CD14-positive monocyte (primary cell): Measurements from ENCODE around the gene RAB26. TPM values are rescaled to one million over a fixed set of nuclear protein-coding genes. Genes with fewer than 3 reads are reported as not detected.

Source experiments
- DNase-seq, 3 donors: peaks; one replicate each; pipeline ENCODE4 v3.0.0-alpha.2; 2011 to 2022
- H2AFZ ChIP-seq: 2 replicates; pipeline ENCODE4 v1.6.0; 2012; ENCODE audit warnings: mild to moderate bottlenecking, low read depth, low read length, inconsistent platforms; ENCODE audit not compliant: insufficient read depth, poor library complexity, severe bottlenecking
- H3K27ac ChIP-seq, 2 donors: 1 replicate in 1 of 2; 2 replicates in 1 of 2; pipeline ENCODE4 v1.5.1; 2012 to 2013; ENCODE audit warnings: low read length in 2 of 2, control low read depth in 1 of 2, inconsistent platforms in 1 of 2, low read depth in 1 of 2, mild to moderate bottlenecking in 1 of 2
- H3K27me3 ChIP-seq, 2 donors: one replicate each; pipeline versions ENCODE4 v1.6.0 to v1.6.1; 2011 to 2013; ENCODE audit warnings: low read length in 2 of 2; ENCODE audit not compliant: control insufficient read depth in 2 of 2, insufficient read depth in 2 of 2
- H3K36me3 ChIP-seq, 2 donors: replicated peaks in 1 of 2; 1 replicate in 1 of 2; 2 replicates in 1 of 2; pipeline versions ENCODE4 v1.5.1 to v1.6.1; 2012 to 2013; ENCODE audit warnings: low read length in 2 of 2, control low read depth in 1 of 2, inconsistent platforms in 1 of 2, mild to moderate bottlenecking in 1 of 2; ENCODE audit not compliant: insufficient read depth in 2 of 2, control insufficient read depth in 1 of 2
- H3K4me1 ChIP-seq, 2 donors: 1 replicate in 1 of 2; 2 replicates in 1 of 2; pipeline versions ENCODE4 v1.5.1 to v1.6.1; 2012 to 2013; ENCODE audit warnings: low read length in 2 of 2, control low read depth in 1 of 2, inconsistent platforms in 1 of 2, mild to moderate bottlenecking in 1 of 2, moderate library complexity in 1 of 2; ENCODE audit not compliant: insufficient read depth in 2 of 2, control insufficient read depth in 1 of 2
- H3K4me2 ChIP-seq: replicated peaks from 2 replicates; pipeline ENCODE3; 2012; ENCODE audit warnings: low read length, moderate library complexity, mild to moderate bottlenecking; ENCODE audit not compliant: poor library complexity, severe bottlenecking; ENCODE audit errors: extremely low read depth
- H3K4me3 ChIP-seq, 3 experiments: fragments of 200-600 bp in 1 of 3; sonication (generic) in 1 of 3; replicated peaks in 1 of 3; 1 replicate in 2 of 3; 2 replicates in 1 of 3; pipeline ENCODE4 v1.5.1; 2011 to 2013; ENCODE audit warnings: low read length in 3 of 3, mild to moderate bottlenecking in 3 of 3, control low read depth in 2 of 3, low read depth in 2 of 3, inconsistent platforms in 1 of 3, moderate library complexity in 1 of 3
- H3K79me2 ChIP-seq: 2 replicates; pipeline ENCODE4 v1.6.0; 2012; ENCODE audit warnings: mild to moderate bottlenecking, control low read depth, inconsistent platforms, low read length, moderate library complexity; ENCODE audit not compliant: insufficient read depth
- H3K9ac ChIP-seq: 2 replicates; pipeline ENCODE4 v1.6.0; 2017; ENCODE audit warnings: low read length, mild to moderate bottlenecking; ENCODE audit not compliant: insufficient read depth, poor library complexity, severe bottlenecking
- H3K9me3 ChIP-seq, 2 donors: replicated peaks in 1 of 2; 1 replicate in 1 of 2; 2 replicates in 1 of 2; pipeline versions ENCODE4 v1.5.1 to v1.6.1; 2012 to 2013; ENCODE audit warnings: low read length in 2 of 2, control low read depth in 1 of 2; ENCODE audit not compliant: control insufficient read depth in 1 of 2, insufficient read depth in 1 of 2
- H4K20me1 ChIP-seq: 2 replicates; pipeline ENCODE4 v1.6.0; 2012; ENCODE audit warnings: mild to moderate bottlenecking, low read length, control low read depth, moderate library complexity; ENCODE audit not compliant: insufficient read depth
- H3K27ac Mint-ChIP-seq, 7 donors: one replicate each; pipeline ENCODE4 v1.8.0; 2020; ENCODE audit warnings: mild to moderate bottlenecking in 7 of 7, mixed read lengths in 7 of 7, moderate library complexity in 6 of 7, inconsistent platforms in 2 of 7
- H3K27me3 Mint-ChIP-seq, 3 donors: one replicate each; pipeline ENCODE4 v1.8.0; 2021 to 2022; ENCODE audit warnings: low read depth in 3 of 3, mild to moderate bottlenecking in 3 of 3, mixed read lengths in 3 of 3, moderate library complexity in 3 of 3, inconsistent platforms in 1 of 3
- H3K36me3 Mint-ChIP-seq, 2 donors: one replicate each; pipeline ENCODE4 v1.8.0; 2020; ENCODE audit warnings: mixed read lengths in 2 of 2, inconsistent platforms in 1 of 2, mild to moderate bottlenecking in 1 of 2
- H3K4me1 Mint-ChIP-seq: one replicate; pipeline ENCODE4 v1.8.0; 2020; ENCODE audit warnings: mild to moderate bottlenecking, mixed read lengths
- H3K4me3 Mint-ChIP-seq, 2 donors: one replicate each; pipeline ENCODE4 v1.8.0; 2020; ENCODE audit warnings: mild to moderate bottlenecking in 2 of 2, mixed read lengths in 2 of 2, moderate library complexity in 1 of 2
- H3K9me3 Mint-ChIP-seq, 7 donors: one replicate each; pipeline ENCODE4 v1.8.0; 2020 to 2022; ENCODE audit warnings: mixed read lengths in 7 of 7, mild to moderate bottlenecking in 6 of 7, moderate library complexity in 6 of 7, inconsistent platforms in 2 of 7
- CTCF ChIP-seq: fragments of 200-600 bp; IDR thresholded peaks from one replicate; pipeline ENCODE4 v1.8.0; 2022; ENCODE audit warnings: antibody characterized with exemption, mild to moderate bottlenecking
- WGBS: methylation state at CpG from one replicate; pipeline ENCODE4 v1.1.5; 2013; ENCODE audit warnings: missing lambda C conversion rate; ENCODE audit not compliant: insufficient coverage; 5-methylcytosine and 5-hydroxymethylcytosine counted together
- intact Hi-C, 2 donors: fragments of 100-400 bp; cut with micrococcal nuclease; formaldehyde crosslinking; loops; one replicate each; pipeline versions ENCODE4 v1.15.0 to v1.15.1; 2023
- polyA plus RNA-seq, 3 donors: library from polyadenylated mRNA; depleted of rRNA in 1 of 3; unstranded in 2 of 3; stranded (reverse) in 1 of 3; fragments of 300-500 nt in 2 of 3; fragments of >200 nt in 1 of 3; fragmentation: Illumina TruSeq in 2 of 3; gene quantifications; 1 replicate in 2 of 3; 2 replicates in 1 of 3; pipeline ENCODE4 v1.2.3, GENCODE V29; 2012 to 2021

The RAB26 gene
- polyA plus RNA-seq, 3 donors: not detected

DNA sequence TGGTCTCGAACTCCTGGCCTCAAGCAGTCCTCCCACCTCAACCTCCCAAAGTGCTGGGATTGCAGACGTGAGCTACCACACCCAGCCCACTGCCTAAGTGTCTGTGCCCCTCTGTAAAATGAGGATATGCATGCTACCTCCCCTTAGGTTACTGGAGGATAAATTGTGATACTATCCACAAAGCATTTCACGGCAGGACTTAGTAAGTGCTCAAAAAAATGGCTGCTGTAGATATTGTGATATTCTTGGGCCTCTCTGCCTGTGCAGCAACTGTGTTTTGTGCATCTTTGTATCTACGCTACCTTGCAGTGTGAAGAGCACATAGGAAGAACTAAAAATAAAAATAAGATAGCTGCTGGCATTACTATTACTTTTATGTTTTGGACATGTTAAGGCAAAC lies 49.9 kb downstream of the RAB26 start:
- Histone ChIP-seq H3K36me3 (no peaks in the 10 kb centered on the region), H3K27ac (no peak overlapping the region), H3K4me3 (no peak overlapping the region), H3K27me3 (peaks cover 35 to 56% of the 10 kb centered on the region in 2 donors), H3K9me3 (peaks cover 0 to 7% of the 10 kb centered on the region in 2 donors), H2AFZ (no peak overlapping the region), H3K4me1 (peaks cover 3 to 7% of the 10 kb centered on the region in 2 donors), H3K79me2 (no peaks in the 10 kb centered on the region), H4K20me1 (no peaks in the 10 kb centered on the region), H3K9ac (no peak overlapping the region), H3K4me2 (no peak overlapping the region)
- peaks cover 4% of the 10 kb centered on the region for H3K4me1 Mint-ChIP-seq
- peaks cover 0 to 18% (median 6%) of the 10 kb centered on the region in 7 donors for H3K9me3 Mint-ChIP-seq
- no CpG with 5 or more reads among the region's 4 CpGs for WGBS
- peak overlapping the region in 1 of 2 donors; percentile 76 for H3K4me3 Mint-ChIP-seq
- H3K36me3 Mint-ChIP-seq: no peaks in the 10 kb centered on the region
- TF ChIP-seq CTCF: no peak
- intact Hi-C loops: loop anchor here in 1 of 2 donors (5.0 kb wide), 1 partner anchor 54 kb away; the partner anchor contains the start of gene ECI1
- H3K27ac Mint-ChIP-seq: no peak overlapping the region
- DNase-seq: no peak
- H3K27me3 Mint-ChIP-seq: peaks cover 52 to 77% (median 55%) of the 10 kb centered on the region in 3 donors

DNA sequence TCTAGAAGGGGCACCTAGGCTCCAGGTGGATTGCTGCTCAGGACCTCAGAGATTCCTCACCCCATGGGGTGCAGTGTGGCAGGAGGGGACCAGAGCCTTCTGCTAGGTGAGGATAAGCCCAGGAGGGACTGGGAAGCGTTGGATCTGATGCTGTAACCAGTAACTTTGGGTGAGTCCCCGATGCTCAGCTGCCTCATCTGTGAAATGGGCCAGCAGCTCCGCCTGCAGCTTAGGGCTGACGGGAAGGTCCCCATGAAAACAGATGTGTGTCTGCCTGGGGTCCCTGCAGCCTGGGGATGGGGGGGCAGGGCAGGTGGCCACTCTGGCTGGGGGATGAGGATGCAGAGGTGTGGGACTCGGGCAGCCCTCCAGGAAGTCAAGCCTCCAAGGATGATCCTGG lies 50.7 kb downstream of the RAB26 start:
- Mint-ChIP-seq H3K27ac (peak overlapping the region in 1 of 7 donors; percentile 46), H3K36me3 (no peaks in the 10 kb centered on the region), H3K27me3 (peaks cover 45 to 69% (median 47%) of the 10 kb centered on the region in 3 donors), H3K9me3 (peaks cover 0 to 18% (median 6%) of the 10 kb centered on the region in 7 donors), H3K4me3 (peak overlapping the region in 1 of 2 donors; percentile 62), H3K4me1 (peaks cover 5% of the 10 kb centered on the region)
- no peak overlapping the region for H3K4me3 ChIP-seq
- intact Hi-C loops: loop anchor here in 1 of 2 donors (5.0 kb wide), 1 partner anchor 53 kb away; the partner anchor contains the start of gene ECI1
- H2AFZ ChIP-seq: no peak overlapping the region
- no peaks in the 10 kb centered on the region for H3K36me3 ChIP-seq
- H3K27me3 ChIP-seq: peaks cover 35 to 48% of the 10 kb centered on the region in 2 donors
- no peaks in the 10 kb centered on the region for H4K20me1 ChIP-seq
- no peak overlapping the region for H3K4me2 ChIP-seq
- peaks cover 0 to 7% of the 10 kb centered on the region in 2 donors for H3K9me3 ChIP-seq
- TF ChIP-seq CTCF: no peak
- 95% methylated on average over 5 of the region's 5 CpGs for WGBS
- DNase-seq: no peak
- no peaks in the 10 kb centered on the region for H3K79me2 ChIP-seq
- no peak overlapping the region for H3K9ac ChIP-seq
- H3K27ac ChIP-seq: no peak overlapping the region
- H3K4me1 ChIP-seq: peaks cover 3 to 7% of the 10 kb centered on the region in 2 donors
